Lung microvascular endothelial cell (primary cell): Measurements from ENCODE around the gene NTN1. TPM values are rescaled to one million over a fixed set of nuclear protein-coding genes. Genes with fewer than 3 reads are reported as not detected.

Source experiments
- DNase-seq, 2 donors: peaks; one replicate each; pipeline versions ENCODE4 v3.0.0 to v3.0.0-alpha.2; 2010; ENCODE audit warnings: low read depth in 2 of 2
- total RNA-seq: library from RNA; depleted of rRNA; stranded (reverse); fragments of >200 nt; gene quantifications from 2 replicates; pipeline ENCODE4 v1.2.1, GENCODE V29; 2014

NTN1 gene
- total RNA-seq, 1 donor from 2014 or later: 0.40 TPM

GRCh38 chr17:9215465-9215864 lies 194.2 kb downstream of the NTN1 start:
- DNase-seq: no peak

GRCh38 chr17:9217151-9218056 lies 196.1 kb downstream of the NTN1 start:
- DNase-seq: peak; percentile 29 to 30

GRCh38 chr17:9218064-9218635 lies 196.8 kb downstream of the NTN1 start:
- DNase-seq: no peak

- DNase-seq: no peak
Measured at GRCh38 chr17:9218911-9219310, 197.6 kb downstream of the NTN1 start.

- no peak for DNase-seq
Measured at GRCh38 chr17:9219631-9220397, 198.5 kb downstream of the NTN1 start.

DNA sequence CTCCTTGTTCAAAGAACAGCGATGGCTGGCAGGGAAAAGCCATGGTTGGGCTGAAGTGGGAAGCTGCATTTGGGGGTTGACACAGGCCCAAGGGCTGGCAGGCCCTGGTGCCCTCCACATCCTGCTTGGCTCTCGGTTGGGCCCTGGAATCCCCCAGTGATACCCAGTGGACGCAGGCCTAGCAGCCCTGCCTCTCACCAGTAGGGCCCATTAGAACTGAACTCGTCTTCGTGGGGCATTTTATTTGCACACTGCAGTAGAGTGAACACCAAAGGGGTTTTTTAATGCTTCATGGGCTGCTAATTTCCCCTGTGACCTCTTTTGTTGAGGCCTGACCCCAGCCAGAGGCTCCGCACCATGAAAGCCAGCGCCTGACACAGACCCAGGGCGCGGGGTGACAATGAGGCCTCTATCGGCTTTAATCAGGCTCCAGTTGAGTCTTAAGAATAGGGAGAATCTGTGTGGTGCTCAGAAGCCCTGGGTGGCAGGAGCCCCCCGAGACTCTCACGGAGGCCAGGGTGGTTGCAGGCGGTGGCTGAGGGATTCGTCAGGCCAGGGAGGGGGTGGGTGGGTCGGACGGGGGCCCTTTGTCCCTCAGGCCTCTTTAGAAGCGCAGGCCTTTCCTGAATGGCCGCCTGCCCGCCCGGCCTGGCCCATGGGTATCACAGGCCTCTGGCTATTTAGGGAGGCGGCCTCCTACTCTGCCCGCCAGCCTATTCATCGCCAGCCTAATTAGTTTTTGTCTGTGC lies 199.3 kb downstream of the NTN1 start:
- DNase-seq: no peak

DNA sequence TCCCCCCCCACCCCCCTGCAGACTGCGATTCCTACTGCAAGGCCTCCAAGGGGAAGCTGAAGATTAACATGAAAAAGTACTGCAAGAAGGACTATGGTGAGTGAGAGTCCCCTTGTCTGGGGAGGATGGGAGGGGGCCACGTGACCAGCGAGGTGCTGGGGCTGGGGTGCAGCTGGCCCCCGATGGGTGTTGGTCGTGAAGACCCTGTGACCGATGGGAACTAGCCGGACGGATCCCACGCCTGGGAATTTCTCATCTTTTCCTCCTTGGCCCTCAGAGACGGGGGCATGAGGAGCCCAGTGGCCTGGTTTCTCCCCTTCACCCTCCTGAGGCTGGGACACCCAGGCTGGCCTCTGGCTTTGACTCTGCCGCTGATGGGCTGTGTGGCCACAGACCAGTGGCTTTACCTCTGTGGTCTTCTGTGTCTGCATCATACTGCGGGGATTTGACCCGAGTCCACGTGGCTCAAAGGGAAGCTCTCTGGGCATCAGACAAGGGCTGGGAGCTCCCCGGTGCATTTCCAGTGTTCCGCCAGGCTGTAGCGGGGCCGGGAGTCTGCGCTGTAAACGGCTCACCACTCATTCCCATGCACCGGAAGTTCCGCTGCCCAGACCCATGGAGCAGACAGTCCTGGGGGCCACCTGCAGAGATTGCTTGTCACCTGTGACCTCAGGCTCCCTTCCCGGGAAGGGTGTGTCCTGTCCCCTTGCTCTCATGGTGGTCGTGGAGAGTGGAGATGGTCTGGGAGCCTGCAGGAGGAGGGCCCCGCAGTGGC lies 200.0 kb downstream of the NTN1 start:
- DNase-seq: no peak

GRCh38 chr17:9221922-9222180 lies 200.5 kb downstream of the NTN1 start:
- no peak for DNase-seq

- DNase-seq: no peak
Measured at GRCh38 chr17:9223531-9223930, 202.2 kb downstream of the NTN1 start.

DNA sequence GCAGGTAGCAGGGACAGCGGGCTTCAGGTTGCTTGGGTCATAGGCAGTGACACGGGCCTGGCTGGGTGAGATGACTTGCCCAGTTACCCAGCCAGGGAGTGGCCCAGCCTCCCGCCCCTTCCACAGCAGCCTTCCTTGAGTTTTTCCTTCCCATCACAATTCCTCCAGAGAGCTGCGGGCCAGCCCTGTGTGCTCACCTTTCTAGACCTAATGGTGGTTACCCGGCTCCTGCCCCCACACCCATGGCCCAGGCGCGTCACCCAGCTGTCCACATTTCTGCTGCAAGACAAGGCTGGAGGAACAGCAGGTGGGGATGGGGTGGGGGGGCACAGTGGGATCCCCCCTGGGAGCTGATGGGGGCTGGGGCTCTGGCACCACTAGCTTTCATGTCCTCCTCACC lies 203.2 kb downstream of the NTN1 start:
- no peak for DNase-seq

GRCh38 chr17:9225305-9226101 lies 204.2 kb downstream of the NTN1 start:
- DNase-seq: no peak

DNA sequence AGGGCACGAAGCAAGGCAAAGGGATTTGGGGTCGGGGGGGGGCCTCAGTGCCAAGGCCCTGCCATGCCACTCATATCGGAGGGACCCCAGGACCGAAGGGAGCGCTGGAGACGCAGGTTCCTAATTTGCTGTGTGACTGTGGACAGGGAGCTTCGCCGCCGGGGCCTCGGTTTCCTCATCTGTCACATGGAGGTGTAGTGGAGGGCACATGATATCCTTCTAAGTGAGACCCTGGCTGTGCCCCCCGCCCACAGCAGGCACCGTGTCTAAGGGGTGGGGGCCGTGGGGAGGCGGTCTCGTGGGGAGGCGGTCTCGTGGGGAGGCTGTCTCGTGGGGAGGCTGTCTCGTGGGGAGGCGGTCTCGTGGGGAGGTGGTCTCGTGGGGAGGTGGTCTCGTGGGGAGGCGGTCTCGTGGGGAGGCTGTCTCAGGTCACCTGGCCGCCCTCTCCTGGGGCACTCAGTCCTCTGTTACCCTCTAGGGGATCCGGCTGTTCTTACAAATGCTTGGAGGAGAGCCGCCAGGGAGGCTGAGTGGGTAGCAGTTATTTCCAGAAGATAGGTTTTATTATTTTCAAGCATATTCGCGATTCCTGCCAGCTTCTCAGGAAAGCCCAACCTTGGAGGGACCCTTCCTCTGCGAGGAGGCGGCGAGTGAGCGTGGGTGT lies 205.0 kb downstream of the NTN1 start:
- no peak for DNase-seq

DNA sequence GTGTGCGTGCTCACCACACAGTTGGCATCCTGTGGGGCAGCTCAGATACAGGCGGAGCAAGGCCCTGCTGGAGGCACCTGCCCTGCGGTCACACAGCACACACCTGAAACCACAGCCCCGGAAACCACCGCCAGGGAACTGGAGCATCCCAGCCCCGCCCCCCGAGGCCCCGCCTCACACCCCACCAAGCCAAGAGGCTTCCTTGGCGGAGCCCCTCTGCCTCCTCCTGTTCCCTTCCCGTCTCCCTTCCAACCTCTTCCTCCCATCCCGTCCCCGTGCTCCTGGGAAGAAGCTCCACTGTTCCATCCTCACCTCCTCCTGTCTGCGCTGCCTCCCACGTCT lies 205.5 kb downstream of the NTN1 start:
- DNase-seq: no peak

- DNase-seq: no peak
Measured at GRCh38 chr17:9227819-9228407, 206.6 kb downstream of the NTN1 start.

- DNase-seq: peak; percentile 29 to 38
Measured at GRCh38 chr17:9228408-9229159, 207.3 kb downstream of the NTN1 start.

- DNase-seq: no peak
Measured at GRCh38 chr17:9229160-9229825, 208.0 kb downstream of the NTN1 start.

- DNase-seq: no peak
Measured at GRCh38 chr17:9229826-9230201, 208.5 kb downstream of the NTN1 start.

- DNase-seq: no peak
Measured at GRCh38 chr17:9230346-9230745, 209.0 kb downstream of the NTN1 start.
